Measurements from ENCODE around the gene ANXA6. TPM values are rescaled to one million over a fixed set of nuclear protein-coding genes. Genes with fewer than 3 reads are reported as not detected.

The ANXA6 gene
- total and polyA plus RNA-seq, 4 experiments from 2014 or later, result 229 to 342 (median 324) TPM

DNA sequence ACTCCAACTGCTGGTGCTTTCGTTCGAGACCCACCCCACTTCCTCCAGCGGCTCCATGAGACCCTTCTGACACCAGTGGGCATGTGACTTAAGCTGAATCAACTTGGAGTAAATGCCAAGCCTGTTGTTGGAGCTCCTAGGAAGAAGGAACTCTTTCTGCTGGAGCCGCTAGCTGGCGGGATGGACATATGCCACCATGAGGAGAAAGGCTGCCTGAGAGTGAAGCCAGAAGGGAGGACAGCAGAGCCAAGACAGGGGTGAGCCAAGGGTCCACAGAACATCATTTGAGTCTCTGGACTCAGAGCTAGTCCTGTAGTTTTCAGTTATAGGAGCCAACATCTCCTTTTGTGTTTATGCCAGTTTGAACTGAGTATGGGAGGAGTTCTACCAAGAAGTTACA lies 35.9 kb downstream of the ANXA6 start:
- H3K4me3 Mint-ChIP-seq, result no peak overlapping the region
- H3K9me3 ChIP-seq (ENCODE audit: control insufficient read depth in 1 of 2, low read length in 2 of 2), result no peaks in the 10 kb centered on the region
- no peaks in the 10 kb centered on the region for H3K27me3 ChIP-seq (ENCODE audit: insufficient read depth, low read length)
- H3K27ac Mint-ChIP-seq, result peak overlapping the region in 5 of 7 donors; percentile 42 to 83 (median 64)
- DNase-seq, result no peak
- peaks cover 22% of the 10 kb centered on the region for H3K4me1 ChIP-seq (ENCODE audit: insufficient read depth, low read length)
- intact Hi-C loops (cut with micrococcal nuclease), result loop anchor here (10.0 kb wide), 1 partner anchor 193 kb away; no protein-coding TSS in a partner anchor
- peaks cover 9 to 26% (median 18%) of the 10 kb centered on the region in 4 donors for H3K4me1 Mint-ChIP-seq
- no peak overlapping the region for H3K27ac ChIP-seq (ENCODE audit: low read depth, low read length)
- ChIA-PET POLR2A (ENCODE audit: partially characterized antibody) (interaction anchor here (1.5 kb wide), 1 partner anchor 43 kb away, joined by 3 read pairs; no protein-coding TSS in a partner anchor), CTCF (ENCODE audit: partially characterized antibody) (interaction anchor here (0.6 to 50.2 kb wide), 4 partner anchors 11 to 196 kb away, joined by 3 to 2066 read pairs (median 302); partner anchors contain the start of gene ANXA6)
- H3K36me3 ChIP-seq (ENCODE audit: insufficient read depth, low read length), result peaks cover 90% of the 10 kb centered on the region
- H3K9me3 Mint-ChIP-seq, result no peaks in the 10 kb centered on the region
- H3K27me3 Mint-ChIP-seq, result no peaks in the 10 kb centered on the region
- H3K4me3 ChIP-seq (ENCODE audit: low read length in 2 of 2), result no peak overlapping the region
- H3K36me3 Mint-ChIP-seq, result peaks cover 71 to 88% of the 10 kb centered on the region in 2 donors

DNA sequence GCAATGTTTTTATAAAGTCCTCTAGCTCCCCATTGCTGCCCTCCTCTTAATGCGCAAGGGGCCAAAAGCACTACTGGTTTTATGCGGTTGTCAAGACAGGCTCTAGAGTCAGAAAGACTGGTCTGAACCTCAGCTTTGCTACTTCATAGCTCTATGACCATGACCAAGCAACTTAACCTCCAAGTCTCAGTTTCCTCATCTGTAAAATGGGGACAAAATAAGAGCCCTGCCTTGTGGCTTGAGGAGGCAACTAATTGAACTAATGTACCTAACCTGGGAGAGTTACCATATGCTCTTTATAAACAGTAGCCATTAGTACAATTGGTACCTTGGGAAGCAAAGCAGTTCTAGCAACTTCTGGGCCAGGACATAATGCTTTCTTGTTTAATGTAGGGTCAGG lies 36.5 kb downstream of the ANXA6 start:
- Histone ChIP-seq H3K4me3 (ENCODE audit: low read length in 2 of 2) (no peak overlapping the region), H3K27ac (ENCODE audit: low read depth, low read length) (no peak overlapping the region), H3K36me3 (ENCODE audit: insufficient read depth, low read length) (peaks cover 92% of the 10 kb centered on the region), H3K27me3 (ENCODE audit: insufficient read depth, low read length) (no peaks in the 10 kb centered on the region), H3K4me1 (ENCODE audit: insufficient read depth, low read length) (peaks cover 16% of the 10 kb centered on the region), H3K9me3 (ENCODE audit: control insufficient read depth in 1 of 2, low read length in 2 of 2) (no peaks in the 10 kb centered on the region)
- Mint-ChIP-seq H3K4me1 (peaks cover 5 to 20% (median 14%) of the 10 kb centered on the region in 4 donors), H3K4me3 (no peak overlapping the region), H3K36me3 (peaks cover 68 to 88% of the 10 kb centered on the region in 2 donors), H3K27me3 (no peaks in the 10 kb centered on the region), H3K27ac (peak overlapping the region in 6 of 7 donors; percentile 52 to 81 (median 72)), H3K9me3 (no peaks in the 10 kb centered on the region)
- CTCF ChIA-PET (ENCODE audit: partially characterized antibody), result interaction anchor here (0.6 to 50.2 kb wide), 5 partner anchors 10 to 196 kb away, joined by 3 to 2066 read pairs (median 4); partner anchors contain the start of gene ANXA6
- intact Hi-C loops (cut with micrococcal nuclease), result loop anchor here (10.0 kb wide), 1 partner anchor 194 kb away; no protein-coding TSS in a partner anchor
- POLR2A ChIA-PET (ENCODE audit: partially characterized antibody), result interaction anchor here (1.5 kb wide), 1 partner anchor 44 kb away, joined by 3 read pairs; no protein-coding TSS in a partner anchor
- DNase-seq, result no peak

DNA sequence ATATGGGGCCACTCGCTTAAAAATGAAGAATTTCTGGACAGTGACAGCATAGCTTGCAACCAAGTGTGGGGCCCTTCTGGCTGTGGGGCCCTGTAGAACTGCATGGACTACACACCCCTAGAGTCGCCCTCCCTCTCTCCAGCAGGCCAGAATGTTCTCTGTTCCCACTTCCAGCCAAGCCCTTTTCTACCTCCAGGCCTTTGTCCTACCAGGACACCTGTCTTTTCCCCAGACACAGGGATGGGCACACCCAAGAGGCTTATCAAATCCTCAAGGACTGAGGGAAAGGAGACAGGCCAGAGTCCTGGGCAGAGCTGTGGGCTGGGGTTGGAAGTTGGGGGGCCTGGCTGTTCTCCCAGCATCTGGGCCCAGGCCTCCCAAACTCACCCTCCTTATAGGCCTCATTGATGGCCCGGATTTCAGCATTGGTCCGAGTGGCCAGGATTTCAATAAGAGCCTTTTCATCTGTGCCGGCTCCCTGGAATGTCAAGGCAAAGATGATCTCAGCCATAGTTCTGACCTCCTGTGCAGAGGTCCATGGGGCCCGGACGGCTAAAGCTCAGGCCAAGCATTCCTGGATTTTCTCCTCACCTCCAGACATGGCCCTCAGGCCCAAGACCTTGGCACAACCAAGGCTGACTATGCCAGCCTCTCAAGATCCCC lies 38.5 kb downstream of the ANXA6 start:
- Mint-ChIP-seq H3K9me3 (no peaks in the 10 kb centered on the region), H3K36me3 (peaks cover 54 to 85% of the 10 kb centered on the region in 2 donors), H3K27ac (peak overlapping the region; percentile 27 to 77 (median 60)), H3K4me3 (no peak overlapping the region), H3K4me1 (peaks cover 0 to 13% (median 9%) of the 10 kb centered on the region in 4 donors), H3K27me3 (no peaks in the 10 kb centered on the region)
- Histone ChIP-seq H3K27ac (ENCODE audit: low read depth, low read length) (no peak overlapping the region), H3K9me3 (ENCODE audit: control insufficient read depth in 1 of 2, low read length in 2 of 2) (no peaks in the 10 kb centered on the region), H3K4me3 (ENCODE audit: low read length in 2 of 2) (no peak overlapping the region), H3K27me3 (ENCODE audit: insufficient read depth, low read length) (no peaks in the 10 kb centered on the region), H3K4me1 (ENCODE audit: insufficient read depth, low read length) (peaks cover 11% of the 10 kb centered on the region), H3K36me3 (ENCODE audit: insufficient read depth, low read length) (peaks cover 86% of the 10 kb centered on the region)
- POLR2A ChIA-PET (ENCODE audit: partially characterized antibody), result interaction anchor here (0.6 to 4.1 kb wide), 2 partner anchors 28 to 39 kb away, joined by 3 to 28 read pairs; partner anchors contain the start of gene TNIP1
- no peak for DNase-seq
- intact Hi-C loops (cut with micrococcal nuclease), result loop anchor here (5.0 kb wide), 1 partner anchor 272 kb away; the partner anchor contains the start of gene IRGM
- CTCF ChIA-PET (ENCODE audit: partially characterized antibody), result interaction anchor here (4.3 to 50.2 kb wide), 6 partner anchors 6 to 120 kb away, joined by 37 to 2066 read pairs (median 69); partner anchors contain the start of gene ANXA6

DNA sequence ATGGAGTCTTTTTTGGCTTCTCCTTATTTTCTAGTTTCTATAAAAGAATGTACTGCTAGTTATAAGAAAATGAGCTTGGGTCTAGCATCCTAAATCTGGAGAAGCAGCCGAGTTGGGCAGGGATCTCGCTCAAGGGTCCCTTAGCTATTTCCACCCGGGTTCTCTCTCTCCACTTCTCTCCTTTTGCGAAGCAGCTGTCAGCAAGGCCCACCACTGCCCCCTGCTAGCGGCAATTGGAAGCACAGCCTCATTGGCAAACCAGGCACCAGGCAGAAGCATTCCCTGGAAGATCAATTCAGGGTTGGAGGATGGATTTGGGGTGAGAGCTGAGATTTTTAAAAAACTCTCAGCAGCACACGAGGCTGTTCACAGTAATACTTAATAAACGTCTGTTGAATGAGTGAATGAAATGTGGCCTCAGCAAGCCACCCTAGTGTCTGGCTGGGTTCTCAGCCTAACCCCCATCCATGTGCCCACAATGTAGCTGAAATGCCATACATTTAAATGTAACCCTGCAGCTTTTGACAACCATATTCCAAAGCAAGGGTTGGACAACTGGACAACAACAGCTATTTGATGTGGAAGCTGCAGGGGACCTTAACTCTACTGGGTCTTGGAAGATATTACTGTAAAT lies 42.2 kb downstream of the ANXA6 start:
- Mint-ChIP-seq H3K27ac (peak overlapping the region in 2 of 7 donors; percentile 36 to 60), H3K4me1 (peaks cover 0 to 13% (median 7%) of the 10 kb centered on the region in 4 donors), H3K9me3 (no peaks in the 10 kb centered on the region), H3K4me3 (no peak overlapping the region), H3K36me3 (peaks cover 53 to 77% of the 10 kb centered on the region in 2 donors), H3K27me3 (no peaks in the 10 kb centered on the region)
- intact Hi-C loops (cut with micrococcal nuclease), result loop anchor here (1.0 to 5.0 kb wide), 7 partner anchors 21 to 314 kb away; partner anchors contain the start of gene IRGM
- no peak overlapping the region for H3K4me3 ChIP-seq (ENCODE audit: low read length in 2 of 2)
- H3K36me3 ChIP-seq (ENCODE audit: insufficient read depth, low read length), result peaks cover 76% of the 10 kb centered on the region
- ChIA-PET POLR2A (ENCODE audit: partially characterized antibody) (interaction anchor here (0.6 to 4.1 kb wide), 16 partner anchors 14 to 99 kb away, joined by 3 to 28 read pairs (median 4); partner anchors contain the start of gene TNIP1), CTCF (ENCODE audit: partially characterized antibody) (interaction anchor here (0.6 to 50.2 kb wide), 61 partner anchors 9 to 1571 kb away, joined by 3 to 2066 read pairs (median 7); partner anchors contain the start of genes ANXA6, GM2A, IRGM and RBM22)
- peaks cover 11% of the 10 kb centered on the region for H3K4me1 ChIP-seq (ENCODE audit: insufficient read depth, low read length)
- no peaks in the 10 kb centered on the region for H3K9me3 ChIP-seq (ENCODE audit: control insufficient read depth in 1 of 2, low read length in 2 of 2)
- DNase-seq, result peak; percentile 62 to 73 (median 65)
- H3K27ac ChIP-seq (ENCODE audit: low read depth, low read length), result peak overlapping the region; percentile 8
- no peaks in the 10 kb centered on the region for H3K27me3 ChIP-seq (ENCODE audit: insufficient read depth, low read length)

DNA sequence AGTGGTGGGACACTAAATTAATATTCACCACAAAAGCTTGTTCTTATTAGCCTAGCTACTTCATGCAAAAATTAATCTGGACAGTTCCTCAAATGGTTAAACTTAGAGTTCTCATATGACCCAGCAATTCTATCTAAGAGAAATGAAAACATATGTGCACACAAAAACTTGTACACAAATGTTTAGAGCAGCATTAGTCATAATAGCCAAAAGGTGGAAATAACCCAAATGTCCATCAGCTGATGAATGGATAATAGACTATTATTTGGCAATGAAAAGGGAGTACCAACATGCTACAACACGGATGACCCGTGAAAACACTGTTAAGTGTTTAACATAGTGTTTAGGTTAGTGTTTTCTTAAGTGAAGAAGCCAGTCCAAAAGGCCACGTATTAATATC lies 43.9 kb downstream of the ANXA6 start:
- intact Hi-C loops (cut with micrococcal nuclease), result loop anchor here (2.0 kb wide), 1 partner anchor 19 kb away; no protein-coding TSS in a partner anchor
- Mint-ChIP-seq H3K27me3 (no peaks in the 10 kb centered on the region), H3K9me3 (no peaks in the 10 kb centered on the region), H3K4me3 (no peak overlapping the region), H3K27ac (peak overlapping the region in 1 of 7 donors; percentile 54), H3K4me1 (peaks cover 0 to 11% (median 7%) of the 10 kb centered on the region in 4 donors), H3K36me3 (peaks cover 53 to 76% of the 10 kb centered on the region in 2 donors)
- Histone ChIP-seq H3K4me1 (ENCODE audit: insufficient read depth, low read length) (peaks cover 11% of the 10 kb centered on the region), H3K36me3 (ENCODE audit: insufficient read depth, low read length) (peaks cover 76% of the 10 kb centered on the region), H3K9me3 (ENCODE audit: control insufficient read depth in 1 of 2, low read length in 2 of 2) (no peaks in the 10 kb centered on the region), H3K4me3 (ENCODE audit: low read length in 2 of 2) (no peak overlapping the region), H3K27me3 (ENCODE audit: insufficient read depth, low read length) (no peaks in the 10 kb centered on the region), H3K27ac (ENCODE audit: low read depth, low read length) (no peak overlapping the region)
- POLR2A ChIA-PET (ENCODE audit: partially characterized antibody), result interaction anchor here (0.8 to 1.6 kb wide), 4 partner anchors 16 to 109 kb away, joined by 3 to 4 read pairs (median 4); no protein-coding TSS in a partner anchor
- no peak for DNase-seq
- CTCF ChIA-PET (ENCODE audit: partially characterized antibody), result interaction anchor here (2.7 to 50.2 kb wide), 9 partner anchors 12 to 553 kb away, joined by 13 to 2066 read pairs (median 54); partner anchors contain the start of genes ANXA6 and TNIP1

DNA sequence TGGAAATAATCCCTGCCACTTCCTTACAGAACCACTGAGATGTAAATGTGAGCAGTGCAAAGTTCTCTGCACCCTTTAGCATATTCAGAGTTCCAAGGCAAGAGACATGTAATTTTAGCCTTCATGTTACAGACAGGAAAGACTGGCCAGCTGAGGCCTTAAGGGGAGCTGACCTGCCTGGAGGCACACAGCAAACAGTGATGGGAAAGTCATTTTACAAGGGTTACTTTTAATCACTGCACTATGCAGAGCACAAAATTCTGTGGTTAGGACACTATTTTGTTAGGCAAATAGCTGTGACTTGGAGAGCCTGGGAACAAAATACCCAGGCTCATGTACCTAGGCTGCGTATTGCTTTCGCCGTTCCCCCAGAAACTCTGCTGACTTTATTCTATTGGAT lies 46.6 kb downstream of the ANXA6 start:
- no peak overlapping the region for H3K4me3 ChIP-seq (ENCODE audit: low read length in 2 of 2)
- intact Hi-C loops (cut with micrococcal nuclease), result no loop called here
- H3K9me3 ChIP-seq (ENCODE audit: control insufficient read depth in 1 of 2, low read length in 2 of 2), result no peaks in the 10 kb centered on the region
- peaks cover 11% of the 10 kb centered on the region for H3K4me1 ChIP-seq (ENCODE audit: insufficient read depth, low read length)
- no peaks in the 10 kb centered on the region for H3K27me3 ChIP-seq (ENCODE audit: insufficient read depth, low read length)
- no peaks in the 10 kb centered on the region for H3K27me3 Mint-ChIP-seq
- H3K36me3 Mint-ChIP-seq, result peaks cover 61 to 78% of the 10 kb centered on the region in 2 donors
- H3K27ac Mint-ChIP-seq, result peak overlapping the region in 2 of 7 donors; percentile 53 to 57
- no peak for DNase-seq
- CTCF ChIA-PET (ENCODE audit: partially characterized antibody), result interaction anchor here (1.0 to 50.2 kb wide), 7 partner anchors 10 to 259 kb away, joined by 3 to 2066 read pairs (median 4); partner anchors contain the start of gene ANXA6
- H3K27ac ChIP-seq (ENCODE audit: low read depth, low read length), result no peak overlapping the region
- H3K36me3 ChIP-seq (ENCODE audit: insufficient read depth, low read length), result peaks cover 81% of the 10 kb centered on the region
- POLR2A ChIA-PET (ENCODE audit: partially characterized antibody), result no interaction called here
- no peak overlapping the region for H3K4me3 Mint-ChIP-seq
- peaks cover 3 to 13% (median 7%) of the 10 kb centered on the region in 4 donors for H3K4me1 Mint-ChIP-seq
- H3K9me3 Mint-ChIP-seq, result no peaks in the 10 kb centered on the region
